H1 (cell line): ENCODE results near the gene SPRYD4.

ENCODE experiments used
- BRCA1 ChIP-seq: IDR thresholded peaks from 2 replicates; pipeline ENCODE4 v1.6.1; 2012; ENCODE audit warnings: low read depth, low read length, improper control_type of control experiment
- CEBPB ChIP-seq: IDR thresholded peaks from 2 replicates; pipeline ENCODE4 v1.6.1; 2012; ENCODE audit warnings: low read depth, low read length
- EZH2 ChIP-seq: fragments of 200-600 bp; sonication (generic); IDR thresholded peaks from 2 replicates; pipeline ENCODE4 v1.7.1; 2012; ENCODE audit warnings: low read depth, mild to moderate bottlenecking, moderate library complexity, low read length, inconsistent platforms; ENCODE audit not compliant: severe bottlenecking
- HDAC2 ChIP-seq, 2 experiments: fragments of 300-600 bp in 1 of 2; sonication (generic) in 1 of 2; IDR thresholded peaks; 2 replicates each; pipeline ENCODE4 v1.6.1; 2011 to 2012; ENCODE audit warnings: low read depth in 2 of 2, low read length in 2 of 2, mild to moderate bottlenecking in 2 of 2, moderate library complexity in 2 of 2, borderline replicate concordance in 1 of 2, inconsistent platforms in 1 of 2
- POLR2A ChIP-seq, 2 experiments: IDR thresholded peaks; 1 replicate in 1 of 2; 2 replicates in 1 of 2; pipeline ENCODE4 v1.6.1; 2011; ENCODE audit warnings: low read depth in 2 of 2, low read length in 2 of 2, mild to moderate bottlenecking in 2 of 2; ENCODE audit errors: control extremely low read depth in 1 of 2
- POLR2AphosphoS5 ChIP-seq: IDR thresholded peaks from 2 replicates; pipeline ENCODE4 v1.6.1; 2011; ENCODE audit warnings: low read depth, low read length
- RAD21 ChIP-seq, 2 experiments: IDR thresholded peaks in 1 of 2; conservative IDR thresholded peaks in 1 of 2; 2 replicates each; pipeline ENCODE4 v1.6.1; 2011; ENCODE audit warnings: low read depth in 2 of 2, low read length in 2 of 2, improper control_type of control experiment in 1 of 2, inconsistent platforms in 1 of 2, mild to moderate bottlenecking in 1 of 2, moderate library complexity in 1 of 2
- SIN3A ChIP-seq, 2 experiments: IDR thresholded peaks in 1 of 2; conservative IDR thresholded peaks in 1 of 2; 2 replicates each; pipeline ENCODE4 v1.6.1; 2011 to 2012; ENCODE audit warnings: low read length in 2 of 2, improper control_type of control experiment in 1 of 2, low read depth in 1 of 2, mild to moderate bottlenecking in 1 of 2
- TAF1 ChIP-seq: IDR thresholded peaks from 2 replicates; pipeline ENCODE4 v1.6.1; 2011; ENCODE audit warnings: mild to moderate bottlenecking, low read depth, low read length
- TEAD4 ChIP-seq: IDR thresholded peaks from 2 replicates; pipeline ENCODE4 v1.6.1; 2012; ENCODE audit warnings: low read depth, low read length, inconsistent platforms, mixed read lengths
- TF ChIP-seq, protein P1 (sequence below), 3 experiments: IDR thresholded peaks; 1 replicate in 2 of 3; 2 replicates in 1 of 3; pipeline versions ENCODE4 v1.5.1 to v1.6.1; 2011; ENCODE audit warnings: low read length in 3 of 3, mild to moderate bottlenecking in 3 of 3, inconsistent platforms in 2 of 3, low read depth in 1 of 3, moderate library complexity in 1 of 3; ENCODE audit not compliant: insufficient read depth in 1 of 3; ENCODE audit errors: control extremely low read depth in 1 of 3
- TF ChIP-seq, protein P2 (sequence below): fragments of 300-600 bp; sonication (generic); IDR thresholded peaks from 2 replicates; pipeline ENCODE4 v1.7.1; 2012; ENCODE audit warnings: low read length, moderate library complexity, mild to moderate bottlenecking, inconsistent platforms; ENCODE audit not compliant: insufficient replicate concordance
- TF ChIP-seq, protein P3 (sequence below): IDR thresholded peaks from 2 replicates; pipeline ENCODE4 v1.6.1; 2011; ENCODE audit warnings: low read depth, mild to moderate bottlenecking, low read length; ENCODE audit not compliant: insufficient read depth

DNA sequence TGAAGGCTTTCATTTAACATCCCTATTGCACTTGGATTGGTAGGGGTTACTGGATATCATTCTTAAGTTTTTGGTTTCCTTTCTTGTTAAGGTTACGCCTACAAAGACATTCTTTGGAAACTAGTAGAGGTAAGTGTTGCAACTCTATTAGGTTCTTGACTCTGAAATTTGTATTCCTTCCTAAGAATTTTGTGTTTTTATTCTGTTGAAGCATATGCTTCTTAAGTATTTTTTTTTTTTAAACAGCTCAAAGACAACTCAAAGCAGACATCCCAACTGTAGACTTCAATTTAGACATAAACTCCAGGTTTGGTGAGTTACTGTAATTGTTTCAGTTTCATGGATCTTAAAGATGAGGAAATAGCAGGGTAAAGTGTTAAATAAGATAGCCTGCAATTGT lies 52.1 kb downstream of the SPRYD4 start:
- TF ChIP-seq HDAC2 (IDR thresholded peaks at IDR 0.05; ENCODE audit: borderline replicate concordance in 1 of 2, low read depth in 2 of 2, low read length in 2 of 2) (no peak), TAF1 (no peak), POLR2AphosphoS5 (no peak), POLR2A (IDR thresholded peaks at IDR 0.05; ENCODE audit: control extremely low read depth in 1 of 2, low read depth in 2 of 2, low read length in 2 of 2) (no peak), BRCA1 (no peak), EZH2 (no peak), RAD21 (IDR thresholded peaks at IDR 0.05 in 1 of 2, conservative IDR thresholded peaks at IDR 0.05 in 1 of 2; ENCODE audit: low read depth in 2 of 2, low read length in 2 of 2) (no peak), TEAD4 (no peak), SIN3A (conservative IDR thresholded peaks at IDR 0.05 in 1 of 2, IDR thresholded peaks at IDR 0.05 in 1 of 2; ENCODE audit: low read depth in 1 of 2, low read length in 2 of 2) (no peak), CEBPB (no peak)
- TF ChIP-seq, protein P1, sequence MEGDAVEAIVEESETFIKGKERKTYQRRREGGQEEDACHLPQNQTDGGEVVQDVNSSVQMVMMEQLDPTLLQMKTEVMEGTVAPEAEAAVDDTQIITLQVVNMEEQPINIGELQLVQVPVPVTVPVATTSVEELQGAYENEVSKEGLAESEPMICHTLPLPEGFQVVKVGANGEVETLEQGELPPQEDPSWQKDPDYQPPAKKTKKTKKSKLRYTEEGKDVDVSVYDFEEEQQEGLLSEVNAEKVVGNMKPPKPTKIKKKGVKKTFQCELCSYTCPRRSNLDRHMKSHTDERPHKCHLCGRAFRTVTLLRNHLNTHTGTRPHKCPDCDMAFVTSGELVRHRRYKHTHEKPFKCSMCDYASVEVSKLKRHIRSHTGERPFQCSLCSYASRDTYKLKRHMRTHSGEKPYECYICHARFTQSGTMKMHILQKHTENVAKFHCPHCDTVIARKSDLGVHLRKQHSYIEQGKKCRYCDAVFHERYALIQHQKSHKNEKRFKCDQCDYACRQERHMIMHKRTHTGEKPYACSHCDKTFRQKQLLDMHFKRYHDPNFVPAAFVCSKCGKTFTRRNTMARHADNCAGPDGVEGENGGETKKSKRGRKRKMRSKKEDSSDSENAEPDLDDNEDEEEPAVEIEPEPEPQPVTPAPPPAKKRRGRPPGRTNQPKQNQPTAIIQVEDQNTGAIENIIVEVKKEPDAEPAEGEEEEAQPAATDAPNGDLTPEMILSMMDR (IDR thresholded peaks at IDR 0.05; ENCODE audit: control extremely low read depth in 1 of 3, insufficient read depth in 1 of 3, low read depth in 1 of 3, low read length in 3 of 3), result no peak
- TF ChIP-seq, protein P2, sequence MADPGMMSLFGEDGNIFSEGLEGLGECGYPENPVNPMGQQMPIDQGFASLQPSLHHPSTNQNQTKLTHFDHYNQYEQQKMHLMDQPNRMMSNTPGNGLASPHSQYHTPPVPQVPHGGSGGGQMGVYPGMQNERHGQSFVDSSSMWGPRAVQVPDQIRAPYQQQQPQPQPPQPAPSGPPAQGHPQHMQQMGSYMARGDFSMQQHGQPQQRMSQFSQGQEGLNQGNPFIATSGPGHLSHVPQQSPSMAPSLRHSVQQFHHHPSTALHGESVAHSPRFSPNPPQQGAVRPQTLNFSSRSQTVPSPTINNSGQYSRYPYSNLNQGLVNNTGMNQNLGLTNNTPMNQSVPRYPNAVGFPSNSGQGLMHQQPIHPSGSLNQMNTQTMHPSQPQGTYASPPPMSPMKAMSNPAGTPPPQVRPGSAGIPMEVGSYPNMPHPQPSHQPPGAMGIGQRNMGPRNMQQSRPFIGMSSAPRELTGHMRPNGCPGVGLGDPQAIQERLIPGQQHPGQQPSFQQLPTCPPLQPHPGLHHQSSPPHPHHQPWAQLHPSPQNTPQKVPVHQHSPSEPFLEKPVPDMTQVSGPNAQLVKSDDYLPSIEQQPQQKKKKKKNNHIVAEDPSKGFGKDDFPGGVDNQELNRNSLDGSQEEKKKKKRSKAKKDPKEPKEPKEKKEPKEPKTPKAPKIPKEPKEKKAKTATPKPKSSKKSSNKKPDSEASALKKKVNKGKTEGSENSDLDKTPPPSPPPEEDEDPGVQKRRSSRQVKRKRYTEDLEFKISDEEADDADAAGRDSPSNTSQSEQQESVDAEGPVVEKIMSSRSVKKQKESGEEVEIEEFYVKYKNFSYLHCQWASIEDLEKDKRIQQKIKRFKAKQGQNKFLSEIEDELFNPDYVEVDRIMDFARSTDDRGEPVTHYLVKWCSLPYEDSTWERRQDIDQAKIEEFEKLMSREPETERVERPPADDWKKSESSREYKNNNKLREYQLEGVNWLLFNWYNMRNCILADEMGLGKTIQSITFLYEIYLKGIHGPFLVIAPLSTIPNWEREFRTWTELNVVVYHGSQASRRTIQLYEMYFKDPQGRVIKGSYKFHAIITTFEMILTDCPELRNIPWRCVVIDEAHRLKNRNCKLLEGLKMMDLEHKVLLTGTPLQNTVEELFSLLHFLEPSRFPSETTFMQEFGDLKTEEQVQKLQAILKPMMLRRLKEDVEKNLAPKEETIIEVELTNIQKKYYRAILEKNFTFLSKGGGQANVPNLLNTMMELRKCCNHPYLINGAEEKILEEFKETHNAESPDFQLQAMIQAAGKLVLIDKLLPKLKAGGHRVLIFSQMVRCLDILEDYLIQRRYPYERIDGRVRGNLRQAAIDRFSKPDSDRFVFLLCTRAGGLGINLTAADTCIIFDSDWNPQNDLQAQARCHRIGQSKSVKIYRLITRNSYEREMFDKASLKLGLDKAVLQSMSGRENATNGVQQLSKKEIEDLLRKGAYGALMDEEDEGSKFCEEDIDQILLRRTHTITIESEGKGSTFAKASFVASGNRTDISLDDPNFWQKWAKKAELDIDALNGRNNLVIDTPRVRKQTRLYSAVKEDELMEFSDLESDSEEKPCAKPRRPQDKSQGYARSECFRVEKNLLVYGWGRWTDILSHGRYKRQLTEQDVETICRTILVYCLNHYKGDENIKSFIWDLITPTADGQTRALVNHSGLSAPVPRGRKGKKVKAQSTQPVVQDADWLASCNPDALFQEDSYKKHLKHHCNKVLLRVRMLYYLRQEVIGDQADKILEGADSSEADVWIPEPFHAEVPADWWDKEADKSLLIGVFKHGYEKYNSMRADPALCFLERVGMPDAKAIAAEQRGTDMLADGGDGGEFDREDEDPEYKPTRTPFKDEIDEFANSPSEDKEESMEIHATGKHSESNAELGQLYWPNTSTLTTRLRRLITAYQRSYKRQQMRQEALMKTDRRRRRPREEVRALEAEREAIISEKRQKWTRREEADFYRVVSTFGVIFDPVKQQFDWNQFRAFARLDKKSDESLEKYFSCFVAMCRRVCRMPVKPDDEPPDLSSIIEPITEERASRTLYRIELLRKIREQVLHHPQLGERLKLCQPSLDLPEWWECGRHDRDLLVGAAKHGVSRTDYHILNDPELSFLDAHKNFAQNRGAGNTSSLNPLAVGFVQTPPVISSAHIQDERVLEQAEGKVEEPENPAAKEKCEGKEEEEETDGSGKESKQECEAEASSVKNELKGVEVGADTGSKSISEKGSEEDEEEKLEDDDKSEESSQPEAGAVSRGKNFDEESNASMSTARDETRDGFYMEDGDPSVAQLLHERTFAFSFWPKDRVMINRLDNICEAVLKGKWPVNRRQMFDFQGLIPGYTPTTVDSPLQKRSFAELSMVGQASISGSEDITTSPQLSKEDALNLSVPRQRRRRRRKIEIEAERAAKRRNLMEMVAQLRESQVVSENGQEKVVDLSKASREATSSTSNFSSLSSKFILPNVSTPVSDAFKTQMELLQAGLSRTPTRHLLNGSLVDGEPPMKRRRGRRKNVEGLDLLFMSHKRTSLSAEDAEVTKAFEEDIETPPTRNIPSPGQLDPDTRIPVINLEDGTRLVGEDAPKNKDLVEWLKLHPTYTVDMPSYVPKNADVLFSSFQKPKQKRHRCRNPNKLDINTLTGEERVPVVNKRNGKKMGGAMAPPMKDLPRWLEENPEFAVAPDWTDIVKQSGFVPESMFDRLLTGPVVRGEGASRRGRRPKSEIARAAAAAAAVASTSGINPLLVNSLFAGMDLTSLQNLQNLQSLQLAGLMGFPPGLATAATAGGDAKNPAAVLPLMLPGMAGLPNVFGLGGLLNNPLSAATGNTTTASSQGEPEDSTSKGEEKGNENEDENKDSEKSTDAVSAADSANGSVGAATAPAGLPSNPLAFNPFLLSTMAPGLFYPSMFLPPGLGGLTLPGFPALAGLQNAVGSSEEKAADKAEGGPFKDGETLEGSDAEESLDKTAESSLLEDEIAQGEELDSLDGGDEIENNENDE, result no peak
- TF ChIP-seq, protein P3, sequence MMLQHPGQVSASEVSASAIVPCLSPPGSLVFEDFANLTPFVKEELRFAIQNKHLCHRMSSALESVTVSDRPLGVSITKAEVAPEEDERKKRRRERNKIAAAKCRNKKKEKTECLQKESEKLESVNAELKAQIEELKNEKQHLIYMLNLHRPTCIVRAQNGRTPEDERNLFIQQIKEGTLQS, result no peak
